AG04449 (cell line): Measurements from ENCODE around the gene SNRNP35.
"Not testable (repeated sequence)": the region's sequence is repeated elsewhere in the genome, so short reads cannot be mapped to it uniquely, and the experiment has no call there.

Experiments used
- CTCF ChIA-PET: fragments of 350-600 bp; formaldehyde crosslinking; extraction: SDS; loops from one replicate; lab custom pipeline; 2021; ENCODE audit warnings: antibody characterized with exemption; lab: Yijun Ruan, JAX
- POLR2A ChIA-PET: fragments of 400-600, 350-600 bp; formaldehyde crosslinking; extraction: SDS; loops from one replicate; lab custom pipeline; 2020; ENCODE audit warnings: antibody characterized with exemption, inconsistent platforms; lab: Yijun Ruan, JAX
- DNase-seq: peaks from one replicate; pipeline ENCODE4 v3.0.0-alpha.2; 2010; ENCODE audit warnings: low read depth, low spot score
- H3K4me3 ChIP-seq: 2 replicates; pipeline ENCODE4 v1.5.1; 2011; ENCODE audit warnings: low read depth, mild to moderate bottlenecking, control low read depth, low read length
- TF ChIP-seq, protein P1 (sequence below): IDR thresholded peaks from one replicate; pipeline ENCODE4 v1.5.1; 2011; ENCODE audit warnings: mild to moderate bottlenecking, moderate library complexity, low read length, control low read depth, inconsistent platforms; ENCODE audit not compliant: insufficient read depth; ENCODE audit errors: missing control alignments

The SNRNP35 gene

DNA sequence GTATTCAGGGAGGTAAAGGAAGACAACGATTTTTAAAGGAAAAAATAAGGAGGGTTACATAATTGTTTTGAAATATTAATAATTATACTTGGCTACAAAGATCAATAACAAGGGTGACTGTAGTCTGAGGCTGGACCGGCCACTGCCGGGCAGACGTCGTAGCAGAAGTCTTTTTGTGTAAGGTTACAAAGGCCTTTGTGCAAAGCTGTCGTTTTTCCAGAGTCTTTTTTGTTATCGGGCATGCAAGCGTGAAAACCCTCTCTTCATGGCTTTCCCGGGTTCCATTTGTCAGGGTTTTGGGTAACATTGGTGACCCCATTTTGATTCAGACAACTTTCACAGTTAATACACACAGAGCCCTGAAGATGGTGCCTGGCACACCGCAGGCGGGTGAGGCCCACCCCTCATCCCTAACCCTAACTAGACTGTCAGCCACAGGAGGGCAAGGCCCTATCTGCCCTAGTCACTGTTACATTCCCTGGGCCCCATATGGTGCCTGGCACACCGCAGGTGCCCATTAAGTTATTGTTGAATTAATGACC lies 44.3 kb downstream of the SNRNP35 start:
- ChIA-PET CTCF (no interaction called here), POLR2A (interaction anchor here (0.6 kb wide), 1 partner anchor 20 kb away, joined by 3 read pairs; no protein-coding TSS in a partner anchor)
- DNase-seq, result no peak
- H3K4me3 ChIP-seq, result no peak overlapping the region
- TF ChIP-seq, protein P1, sequence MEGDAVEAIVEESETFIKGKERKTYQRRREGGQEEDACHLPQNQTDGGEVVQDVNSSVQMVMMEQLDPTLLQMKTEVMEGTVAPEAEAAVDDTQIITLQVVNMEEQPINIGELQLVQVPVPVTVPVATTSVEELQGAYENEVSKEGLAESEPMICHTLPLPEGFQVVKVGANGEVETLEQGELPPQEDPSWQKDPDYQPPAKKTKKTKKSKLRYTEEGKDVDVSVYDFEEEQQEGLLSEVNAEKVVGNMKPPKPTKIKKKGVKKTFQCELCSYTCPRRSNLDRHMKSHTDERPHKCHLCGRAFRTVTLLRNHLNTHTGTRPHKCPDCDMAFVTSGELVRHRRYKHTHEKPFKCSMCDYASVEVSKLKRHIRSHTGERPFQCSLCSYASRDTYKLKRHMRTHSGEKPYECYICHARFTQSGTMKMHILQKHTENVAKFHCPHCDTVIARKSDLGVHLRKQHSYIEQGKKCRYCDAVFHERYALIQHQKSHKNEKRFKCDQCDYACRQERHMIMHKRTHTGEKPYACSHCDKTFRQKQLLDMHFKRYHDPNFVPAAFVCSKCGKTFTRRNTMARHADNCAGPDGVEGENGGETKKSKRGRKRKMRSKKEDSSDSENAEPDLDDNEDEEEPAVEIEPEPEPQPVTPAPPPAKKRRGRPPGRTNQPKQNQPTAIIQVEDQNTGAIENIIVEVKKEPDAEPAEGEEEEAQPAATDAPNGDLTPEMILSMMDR, result no peak

DNA sequence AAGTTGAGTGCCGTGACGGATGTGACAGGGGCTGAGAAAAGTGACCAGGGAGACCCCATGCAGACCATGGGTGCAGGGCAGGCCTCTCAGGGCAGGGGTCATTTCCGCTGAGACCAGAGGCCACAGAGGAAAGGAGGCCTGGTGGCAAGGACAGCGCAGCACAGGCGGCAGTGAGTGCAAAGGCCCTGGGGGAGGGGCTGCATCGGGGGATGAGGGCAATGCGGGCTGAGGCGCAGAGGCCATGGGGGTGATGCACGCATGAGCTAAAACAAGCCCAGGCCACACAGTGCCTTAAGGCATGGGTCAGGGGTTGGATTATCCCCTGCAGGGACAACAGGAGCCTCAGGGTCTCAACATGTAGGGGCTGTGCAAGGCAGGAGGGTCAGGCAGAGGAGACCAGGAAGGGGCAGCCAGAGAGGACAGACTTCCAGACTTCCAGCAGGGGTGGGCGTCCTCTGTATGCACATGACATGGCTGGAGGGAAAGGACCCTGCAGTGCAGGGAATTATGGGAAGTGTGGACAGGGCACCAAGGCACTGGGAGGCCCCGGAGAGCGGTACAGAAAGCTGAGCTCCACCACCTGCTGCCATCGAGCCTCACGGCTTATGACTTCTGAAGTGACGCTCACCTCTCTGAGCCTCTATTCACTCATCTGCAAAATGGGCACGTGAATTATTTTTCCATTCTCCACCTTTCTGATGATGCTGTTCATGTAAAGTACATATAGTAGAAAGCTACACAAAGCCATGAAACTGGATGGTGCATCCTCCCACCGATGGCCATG lies 48.3 kb downstream of the SNRNP35 start:
- CTCF ChIA-PET, result no interaction called here
- POLR2A ChIA-PET, result no interaction called here
- no peak for DNase-seq

DNA sequence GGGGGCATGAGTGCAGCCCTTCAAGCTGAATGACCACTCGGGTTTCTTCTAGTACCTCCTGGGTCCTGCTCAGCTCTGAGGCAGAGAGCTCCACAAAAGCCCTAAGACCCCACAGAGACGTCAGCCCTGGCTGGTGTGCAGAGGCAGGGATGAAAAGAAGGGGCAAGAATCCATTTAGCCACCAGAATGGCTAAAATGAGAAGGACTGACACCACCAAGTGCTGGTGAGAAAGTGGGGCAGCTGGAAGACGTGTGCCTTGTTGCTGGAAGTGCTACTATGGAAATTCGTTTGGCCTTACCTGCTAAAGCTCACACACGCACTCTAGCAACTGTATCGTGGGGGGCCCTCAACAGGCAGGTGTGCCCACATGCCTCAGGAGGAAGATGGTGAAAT lies 48.9 kb downstream of the SNRNP35 start:
- ChIA-PET POLR2A (no interaction called here), CTCF (no interaction called here)
- TF ChIP-seq, protein P1, result no peak
- DNase-seq, result no peak
- H3K4me3 ChIP-seq, result no peak overlapping the region

More for the DNA sequence above, 48.3 kb downstream of the SNRNP35 start:
- TF ChIP-seq, protein P1, result no peak
- no peak overlapping the region for H3K4me3 ChIP-seq

DNA sequence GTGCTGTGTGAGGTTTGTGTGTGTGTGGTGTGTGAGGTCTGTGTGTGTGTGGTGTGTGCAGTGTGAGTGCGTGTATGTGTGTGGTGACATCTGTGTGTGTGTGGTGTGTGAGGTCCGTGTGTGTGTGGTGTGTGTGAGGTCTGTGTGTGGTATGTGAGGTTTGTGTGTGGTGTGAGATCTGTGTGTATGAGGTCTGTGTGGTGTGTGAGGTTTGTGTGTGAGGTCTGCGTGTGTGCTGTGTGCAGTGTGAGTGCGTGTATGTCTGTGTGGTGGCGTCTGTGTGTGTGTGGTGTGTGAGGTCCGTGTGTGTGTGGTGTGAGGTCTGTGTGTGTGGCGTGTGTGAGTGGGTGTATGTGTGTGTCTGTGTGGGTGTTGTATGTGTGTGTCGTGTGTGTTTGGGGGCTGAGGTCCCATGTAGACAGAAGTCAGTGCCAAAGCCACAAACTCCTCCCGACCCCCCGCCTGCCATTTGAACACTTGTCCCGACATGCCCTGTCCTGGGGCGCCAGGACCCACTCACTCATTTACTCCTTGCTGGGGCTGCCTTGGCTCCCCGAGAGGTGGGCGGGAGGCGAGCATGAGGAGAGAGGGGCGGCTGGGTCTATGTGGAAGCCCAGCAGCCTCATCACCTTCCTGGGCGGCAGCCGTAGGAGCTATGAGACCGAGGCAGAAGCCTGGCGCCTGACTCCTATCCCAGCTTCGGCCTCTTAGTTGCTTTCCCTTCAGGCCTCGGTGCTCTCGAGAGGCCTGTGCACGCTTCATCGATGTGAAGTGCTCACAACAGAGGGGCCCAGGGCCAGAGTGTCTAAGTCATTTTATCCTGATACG lies 55.1 kb downstream of the SNRNP35 start:
- ChIA-PET POLR2A (no interaction called here), CTCF (no interaction called here)
- DNase-seq, result no peak
- no peak overlapping the region for H3K4me3 ChIP-seq
- TF ChIP-seq, protein P1, result no peak

DNA sequence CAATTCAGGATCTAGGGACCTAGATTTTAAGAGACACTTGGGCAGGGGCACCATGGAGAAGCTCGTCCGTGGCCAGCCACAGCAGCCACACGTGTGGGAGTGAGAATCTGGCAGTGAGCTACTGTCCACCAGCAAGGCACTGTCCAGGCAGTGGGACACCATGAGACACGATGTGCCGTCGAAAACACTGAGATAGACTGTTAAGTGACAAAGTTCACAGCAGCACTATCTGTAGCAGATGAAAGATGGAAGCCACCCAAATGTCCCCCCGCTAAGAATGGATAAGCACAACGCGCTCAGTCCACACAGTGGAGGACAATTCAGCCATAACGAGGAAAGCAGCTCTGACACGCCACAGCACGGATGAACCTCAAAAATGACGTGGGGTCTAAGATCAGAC lies 55.9 kb downstream of the SNRNP35 start:
- TF ChIP-seq, protein P1, result no peak
- CTCF ChIA-PET, result no interaction called here
- DNase-seq, result no peak
- H3K4me3 ChIP-seq, result no peak overlapping the region
- POLR2A ChIA-PET, result no interaction called here

DNA sequence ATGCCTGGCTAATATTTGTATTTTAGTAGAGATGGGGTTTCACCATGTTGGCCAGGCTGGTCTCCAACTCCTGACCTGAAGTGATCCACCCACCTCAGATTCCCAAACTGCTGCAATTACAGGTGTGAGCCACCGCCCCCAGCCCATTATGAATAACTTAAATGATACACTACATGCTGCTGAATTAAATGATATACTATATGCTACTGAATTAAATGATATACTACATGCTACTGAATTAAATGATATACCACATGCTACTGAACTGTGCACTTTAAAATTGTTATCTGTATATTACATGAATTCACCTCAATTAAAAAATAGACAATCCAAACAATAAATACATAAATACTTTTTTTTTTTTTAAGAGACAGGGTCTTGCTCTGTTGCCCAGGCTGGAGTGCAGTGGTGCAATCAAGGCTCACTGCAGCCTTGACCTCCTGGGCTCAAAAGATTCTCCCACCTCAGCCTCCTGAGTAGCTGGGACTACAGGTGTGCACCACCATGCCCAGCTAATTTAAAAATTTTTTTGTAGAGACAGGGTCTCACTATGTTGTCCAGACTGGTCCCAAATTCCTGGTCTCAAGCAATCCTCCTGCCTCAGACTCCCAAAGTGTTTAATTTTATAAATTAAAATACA lies 56.8 kb downstream of the SNRNP35 start:
- CTCF ChIA-PET, H3K4me3 ChIP-seq, POLR2A ChIA-PET, DNase-seq: not testable (repeated sequence)
